Spinal cord (tissue), 10 donors: ENCODE data around the gene MCL1. TPM values are rescaled to one million over a fixed set of nuclear protein-coding genes. Genes with fewer than 3 reads are reported as not detected.
"Not testable (repeated sequence)": the region's sequence is repeated elsewhere in the genome, so short reads cannot be mapped to it uniquely, and the experiment has no call there.

Experiments used
- DNase-seq, 6 donors: peaks; one replicate each; pipeline versions ENCODE4 v3.0.0 to v3.0.0-alpha.2; 2013 to 2015; ENCODE audit warnings: low spot score in 6 of 6, low read depth in 4 of 6
- H3K27ac ChIP-seq: one replicate; pipeline ENCODE4 v1.5.1; 2013; ENCODE audit warnings: low read depth, low read length, control low read depth
- H3K27me3 ChIP-seq: one replicate; pipeline ENCODE4 v1.6.1; 2013; ENCODE audit warnings: low read length; ENCODE audit not compliant: control insufficient read depth, insufficient read depth
- H3K36me3 ChIP-seq: one replicate; pipeline ENCODE4 v1.6.1; 2013; ENCODE audit warnings: low read length; ENCODE audit not compliant: control insufficient read depth, insufficient read depth
- H3K4me1 ChIP-seq: one replicate; pipeline ENCODE4 v1.6.1; 2013; ENCODE audit warnings: low read length; ENCODE audit not compliant: control insufficient read depth, insufficient read depth
- H3K4me3 ChIP-seq: one replicate; pipeline ENCODE4 v1.5.1; 2013; ENCODE audit warnings: low read depth, low read length, control low read depth
- H3K9me3 ChIP-seq: one replicate; pipeline ENCODE4 v1.6.1; 2013; ENCODE audit warnings: low read length; ENCODE audit not compliant: control insufficient read depth, insufficient read depth
- WGBS: methylation state at CpG from one replicate; pipeline ENCODE4 v1.1.5; 2013; ENCODE audit warnings: missing lambda C conversion rate; ENCODE audit not compliant: insufficient coverage; 5-methylcytosine and 5-hydroxymethylcytosine counted together
- polyA plus RNA-seq, 2 donors: library from polyadenylated mRNA; unstranded; fragments of 120-200 nt; gene quantifications; one replicate each; pipeline ENCODE4 v1.2.1, GENCODE V29; 2013; ENCODE audit not compliant: insufficient read length in 2 of 2
- total RNA-seq, 2 donors: library from RNA; depleted of rRNA in 1 of 2; stranded (reverse); fragments of 120-200 nt in 1 of 2; fragments of >200 nt in 1 of 2; gene quantifications; one replicate each; pipeline versions ENCODE4 v1.2.3 to v1.2.4, GENCODE V29; 2013 to 2014
- donor health status: healthy.

Gene MCL1
- total and polyA plus RNA-seq, 4 donors, result 115 to 185 (median 130) TPM

GRCh38 chr1:150604226-150604588 lies 24.8 kb upstream of the MCL1 start:
- DNase-seq, result no peak
- Histone ChIP-seq H3K36me3 (peaks cover 10% of the 10 kb centered on the region), H3K4me1 (no peaks in the 10 kb centered on the region), H3K27me3 (no peaks in the 10 kb centered on the region), H3K4me3 (no peak overlapping the region), H3K27ac (no peak overlapping the region), H3K9me3 (no peaks in the 10 kb centered on the region)
- no CpG with 5 or more reads among the region's 2 CpGs for WGBS

GRCh38 chr1:150603711-150604110 lies 24.3 kb upstream of the MCL1 start:
- Histone ChIP-seq H3K9me3 (no peaks in the 10 kb centered on the region), H3K27me3 (no peaks in the 10 kb centered on the region), H3K4me1 (no peaks in the 10 kb centered on the region), H3K27ac (no peak overlapping the region), H3K4me3 (no peak overlapping the region), H3K36me3 (peaks cover 10% of the 10 kb centered on the region)
- WGBS, result no CpG with 5 or more reads among the region's 3 CpGs
- no peak for DNase-seq

- H3K4me1 ChIP-seq, H3K27ac ChIP-seq, H3K9me3 ChIP-seq, H3K36me3 ChIP-seq, H3K27me3 ChIP-seq, DNase-seq, H3K4me3 ChIP-seq: not testable (repeated sequence)
- WGBS, result no CpG with 5 or more reads among the region's 12 CpGs
Measured at GRCh38 chr1:150602372-150602771, 23.0 kb upstream of the MCL1 start.

GRCh38 chr1:150601540-150601939 lies 22.1 kb upstream of the MCL1 start:
- no peaks in the 10 kb centered on the region for H3K9me3 ChIP-seq
- no peak for DNase-seq
- H3K36me3 ChIP-seq, result peaks cover 10% of the 10 kb centered on the region
- H3K4me3 ChIP-seq, result no peak overlapping the region
- no peaks in the 10 kb centered on the region for H3K4me1 ChIP-seq
- no peaks in the 10 kb centered on the region for H3K27me3 ChIP-seq
- H3K27ac ChIP-seq, result no peak overlapping the region

GRCh38 chr1:150598346-150598745 lies 18.9 kb upstream of the MCL1 start:
- not testable (repeated sequence) for H3K4me3 ChIP-seq, H3K27me3 ChIP-seq, H3K4me1 ChIP-seq, H3K9me3 ChIP-seq, H3K27ac ChIP-seq, DNase-seq
- H3K36me3 ChIP-seq, result peaks cover 16% of the 10 kb centered on the region
- WGBS, result 100% methylated on average over 3 of the region's 4 CpGs

- no peaks in the 10 kb centered on the region for H3K9me3 ChIP-seq
- H3K27ac ChIP-seq, result no peak overlapping the region
- H3K4me1 ChIP-seq, result no peaks in the 10 kb centered on the region
- no peaks in the 10 kb centered on the region for H3K27me3 ChIP-seq
- H3K4me3 ChIP-seq, result no peak overlapping the region
- DNase-seq, result no peak
- H3K36me3 ChIP-seq, result peaks cover 16% of the 10 kb centered on the region
- WGBS, result 83% methylated on average over 1 of the region's 3 CpGs
Measured at GRCh38 chr1:150596976-150597375, 17.6 kb upstream of the MCL1 start.

GRCh38 chr1:150596095-150596892 lies 16.9 kb upstream of the MCL1 start:
- Histone ChIP-seq H3K4me3 (no peak overlapping the region), H3K27ac (no peak overlapping the region), H3K4me1 (no peaks in the 10 kb centered on the region), H3K36me3 (peaks cover 16% of the 10 kb centered on the region), H3K9me3 (no peaks in the 10 kb centered on the region), H3K27me3 (no peaks in the 10 kb centered on the region)
- no peak for DNase-seq
- 91% methylated on average over 1 of the region's 7 CpGs for WGBS

- DNase-seq, result no peak
- Histone ChIP-seq H3K4me1 (peaks cover 6% of the 10 kb centered on the region), H3K27ac (no peak overlapping the region), H3K27me3 (no peaks in the 10 kb centered on the region), H3K36me3 (peaks cover 3% of the 10 kb centered on the region), H3K9me3 (no peaks in the 10 kb centered on the region), H3K4me3 (no peak overlapping the region)
- WGBS, result no CpG with 5 or more reads among the region's 2 CpGs
Measured at GRCh38 chr1:150582371-150582770, 3.0 kb upstream of the MCL1 start.

- DNase-seq, H3K36me3 ChIP-seq, H3K27ac ChIP-seq, H3K27me3 ChIP-seq, H3K4me1 ChIP-seq, H3K4me3 ChIP-seq, H3K9me3 ChIP-seq: not testable (repeated sequence)
- 96% methylated on average over 9 of the region's 14 CpGs for WGBS
Measured at GRCh38 chr1:150581962-150582361, 2.6 kb upstream of the MCL1 start.

- WGBS, result 90% methylated on average over 2 of the region's 7 CpGs
Measured at GRCh38 chr1:150581437-150581836, 2.0 kb upstream of the MCL1 start.

More at GRCh38 chr1:150581437-150581836, 2.0 kb upstream of the MCL1 start:
- not testable (repeated sequence) for DNase-seq, H3K27me3 ChIP-seq, H3K4me1 ChIP-seq, H3K27ac ChIP-seq, H3K36me3 ChIP-seq, H3K9me3 ChIP-seq, H3K4me3 ChIP-seq
